ENCODE data around the gene FAM83F. TPM values are rescaled to one million over a fixed set of nuclear protein-coding genes. Genes with fewer than 3 reads are reported as not detected.

FAM83F gene
- total and polyA plus RNA-seq, 10 of the 15 experiments (the other 5 are each of a cell fraction or from before 2014, with no cell fraction given), result 0.01 to 0.05 (median 0.01) TPM; not detected in 7

DNA sequence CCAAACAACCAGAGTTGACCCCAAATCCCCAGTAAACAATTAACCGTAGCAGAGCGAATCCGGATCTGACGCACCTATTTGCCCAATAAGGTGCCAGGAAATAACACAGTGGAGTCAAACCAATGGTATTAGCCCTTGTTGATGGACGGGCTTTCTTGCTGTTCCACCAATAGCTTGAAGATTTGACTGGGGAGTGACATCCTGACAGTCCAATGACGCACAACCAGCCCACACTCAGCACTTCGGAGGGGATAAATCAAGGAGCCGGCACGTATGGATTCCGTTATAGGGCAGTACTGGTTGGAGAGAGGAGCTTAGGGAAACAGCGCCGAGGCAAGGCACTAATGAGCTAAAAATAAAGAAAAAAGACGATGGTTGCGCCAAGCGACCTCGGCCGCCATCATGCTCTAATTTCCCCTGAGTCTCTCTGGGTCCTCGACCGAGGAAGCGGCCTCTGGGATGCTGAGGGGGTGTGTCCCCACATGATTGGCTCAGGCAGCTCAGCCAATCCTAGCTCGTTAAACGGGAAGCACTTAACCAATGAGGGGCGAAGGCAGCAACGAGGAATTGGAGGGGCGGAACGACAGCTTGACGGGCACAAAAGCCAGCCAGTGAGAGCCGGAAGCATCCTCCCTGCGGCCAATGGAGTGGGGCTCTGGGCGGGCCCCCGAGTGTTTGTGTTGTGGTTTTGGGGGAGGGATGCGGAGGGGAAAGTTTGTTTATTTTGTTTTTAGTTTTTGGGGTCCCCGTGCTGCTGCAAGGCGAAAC lies 49.5 kb downstream of the FAM83F start (continued):
- TF ChIP-seq, protein P1, sequence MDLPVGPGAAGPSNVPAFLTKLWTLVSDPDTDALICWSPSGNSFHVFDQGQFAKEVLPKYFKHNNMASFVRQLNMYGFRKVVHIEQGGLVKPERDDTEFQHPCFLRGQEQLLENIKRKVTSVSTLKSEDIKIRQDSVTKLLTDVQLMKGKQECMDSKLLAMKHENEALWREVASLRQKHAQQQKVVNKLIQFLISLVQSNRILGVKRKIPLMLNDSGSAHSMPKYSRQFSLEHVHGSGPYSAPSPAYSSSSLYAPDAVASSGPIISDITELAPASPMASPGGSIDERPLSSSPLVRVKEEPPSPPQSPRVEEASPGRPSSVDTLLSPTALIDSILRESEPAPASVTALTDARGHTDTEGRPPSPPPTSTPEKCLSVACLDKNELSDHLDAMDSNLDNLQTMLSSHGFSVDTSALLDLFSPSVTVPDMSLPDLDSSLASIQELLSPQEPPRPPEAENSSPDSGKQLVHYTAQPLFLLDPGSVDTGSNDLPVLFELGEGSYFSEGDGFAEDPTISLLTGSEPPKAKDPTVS (IDR thresholded peaks at IDR 0.05; ENCODE audit: low read depth, low read length), result no peak
- TF ChIP-seq ZNF217 (IDR thresholded peaks at IDR 0.05) (no peak), NR2C1 (IDR thresholded peaks at IDR 0.05) (no peak; the same call in 1 of the 2 replicates), HDGF (IDR thresholded peaks at IDR 0.05) (peak; percentile 55), BMI1 (IDR thresholded peaks at IDR 0.05; ENCODE audit: borderline replicate concordance) (no peak), TCF7 (IDR thresholded peaks at IDR 0.05; ENCODE audit: borderline replicate concordance) (peak; percentile 40; the same call in 1 of the 2 replicates), EZH2 (IDR thresholded peaks at IDR 0.05; ENCODE audit: borderline replicate concordance, control insufficient read depth, low read depth, low read length) (no peak), SREBF1 (IDR thresholded peaks at IDR 0.05; ENCODE audit: low read length) (no peak), KAT2A (conservative IDR thresholded peaks at IDR 0.05; ENCODE audit: control insufficient read depth, low read depth, low read length) (no peak), ZNF622 (IDR thresholded peaks at IDR 0.05) (no peak), RAD21 (IDR thresholded peaks at IDR 0.05; ENCODE audit: insufficient read depth, low read depth, low read length) (no peak), NR2F1 (conservative IDR thresholded peaks at IDR 0.05) (no peak), NR2C2 (IDR thresholded peaks at IDR 0.05; ENCODE audit: borderline replicate concordance, control insufficient read depth, insufficient read length, low read depth) (no peak), EED (IDR thresholded peaks at IDR 0.05; ENCODE audit: low read depth) (no peak), IRF4 (IDR thresholded peaks at IDR 0.05; ENCODE audit: low read depth, low read length) (0 out of 2 replicates have a peak, but pooled peaks have one; percentile 33), CBFB (IDR thresholded peaks at IDR 0.05; ENCODE audit: low read depth) (peak; percentile 78; the same call in 1 of the 2 replicates)
- TF ChIP-seq, protein P2, sequence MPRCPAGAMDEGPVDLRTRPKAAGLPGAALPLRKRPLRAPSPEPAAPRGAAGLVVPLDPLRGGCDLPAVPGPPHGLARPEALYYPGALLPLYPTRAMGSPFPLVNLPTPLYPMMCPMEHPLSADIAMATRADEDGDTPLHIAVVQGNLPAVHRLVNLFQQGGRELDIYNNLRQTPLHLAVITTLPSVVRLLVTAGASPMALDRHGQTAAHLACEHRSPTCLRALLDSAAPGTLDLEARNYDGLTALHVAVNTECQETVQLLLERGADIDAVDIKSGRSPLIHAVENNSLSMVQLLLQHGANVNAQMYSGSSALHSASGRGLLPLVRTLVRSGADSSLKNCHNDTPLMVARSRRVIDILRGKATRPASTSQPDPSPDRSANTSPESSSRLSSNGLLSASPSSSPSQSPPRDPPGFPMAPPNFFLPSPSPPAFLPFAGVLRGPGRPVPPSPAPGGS (IDR thresholded peaks at IDR 0.05; ENCODE audit: borderline replicate concordance, insufficient read depth, low read depth, low read length, poor library complexity, severe bottlenecking), result no peak
- TF ChIP-seq, protein P3, sequence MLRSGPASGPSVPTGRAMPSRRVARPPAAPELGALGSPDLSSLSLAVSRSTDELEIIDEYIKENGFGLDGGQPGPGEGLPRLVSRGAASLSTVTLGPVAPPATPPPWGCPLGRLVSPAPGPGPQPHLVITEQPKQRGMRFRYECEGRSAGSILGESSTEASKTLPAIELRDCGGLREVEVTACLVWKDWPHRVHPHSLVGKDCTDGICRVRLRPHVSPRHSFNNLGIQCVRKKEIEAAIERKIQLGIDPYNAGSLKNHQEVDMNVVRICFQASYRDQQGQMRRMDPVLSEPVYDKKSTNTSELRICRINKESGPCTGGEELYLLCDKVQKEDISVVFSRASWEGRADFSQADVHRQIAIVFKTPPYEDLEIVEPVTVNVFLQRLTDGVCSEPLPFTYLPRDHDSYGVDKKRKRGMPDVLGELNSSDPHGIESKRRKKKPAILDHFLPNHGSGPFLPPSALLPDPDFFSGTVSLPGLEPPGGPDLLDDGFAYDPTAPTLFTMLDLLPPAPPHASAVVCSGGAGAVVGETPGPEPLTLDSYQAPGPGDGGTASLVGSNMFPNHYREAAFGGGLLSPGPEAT (IDR thresholded peaks at IDR 0.05; ENCODE audit: low read depth), result peak; percentile 93
- TF ChIP-seq, protein P4, sequence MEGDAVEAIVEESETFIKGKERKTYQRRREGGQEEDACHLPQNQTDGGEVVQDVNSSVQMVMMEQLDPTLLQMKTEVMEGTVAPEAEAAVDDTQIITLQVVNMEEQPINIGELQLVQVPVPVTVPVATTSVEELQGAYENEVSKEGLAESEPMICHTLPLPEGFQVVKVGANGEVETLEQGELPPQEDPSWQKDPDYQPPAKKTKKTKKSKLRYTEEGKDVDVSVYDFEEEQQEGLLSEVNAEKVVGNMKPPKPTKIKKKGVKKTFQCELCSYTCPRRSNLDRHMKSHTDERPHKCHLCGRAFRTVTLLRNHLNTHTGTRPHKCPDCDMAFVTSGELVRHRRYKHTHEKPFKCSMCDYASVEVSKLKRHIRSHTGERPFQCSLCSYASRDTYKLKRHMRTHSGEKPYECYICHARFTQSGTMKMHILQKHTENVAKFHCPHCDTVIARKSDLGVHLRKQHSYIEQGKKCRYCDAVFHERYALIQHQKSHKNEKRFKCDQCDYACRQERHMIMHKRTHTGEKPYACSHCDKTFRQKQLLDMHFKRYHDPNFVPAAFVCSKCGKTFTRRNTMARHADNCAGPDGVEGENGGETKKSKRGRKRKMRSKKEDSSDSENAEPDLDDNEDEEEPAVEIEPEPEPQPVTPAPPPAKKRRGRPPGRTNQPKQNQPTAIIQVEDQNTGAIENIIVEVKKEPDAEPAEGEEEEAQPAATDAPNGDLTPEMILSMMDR (IDR thresholded peaks at IDR 0.05 in 2 of 3, conservative IDR thresholded peaks at IDR 0.05 in 1 of 3; ENCODE audit: control insufficient read depth in 2 of 3, extremely low read depth in 1 of 3, insufficient read depth in 1 of 3, low read depth in 3 of 3, low read length in 3 of 3), result no peak
- TF ChIP-seq, protein P5, sequence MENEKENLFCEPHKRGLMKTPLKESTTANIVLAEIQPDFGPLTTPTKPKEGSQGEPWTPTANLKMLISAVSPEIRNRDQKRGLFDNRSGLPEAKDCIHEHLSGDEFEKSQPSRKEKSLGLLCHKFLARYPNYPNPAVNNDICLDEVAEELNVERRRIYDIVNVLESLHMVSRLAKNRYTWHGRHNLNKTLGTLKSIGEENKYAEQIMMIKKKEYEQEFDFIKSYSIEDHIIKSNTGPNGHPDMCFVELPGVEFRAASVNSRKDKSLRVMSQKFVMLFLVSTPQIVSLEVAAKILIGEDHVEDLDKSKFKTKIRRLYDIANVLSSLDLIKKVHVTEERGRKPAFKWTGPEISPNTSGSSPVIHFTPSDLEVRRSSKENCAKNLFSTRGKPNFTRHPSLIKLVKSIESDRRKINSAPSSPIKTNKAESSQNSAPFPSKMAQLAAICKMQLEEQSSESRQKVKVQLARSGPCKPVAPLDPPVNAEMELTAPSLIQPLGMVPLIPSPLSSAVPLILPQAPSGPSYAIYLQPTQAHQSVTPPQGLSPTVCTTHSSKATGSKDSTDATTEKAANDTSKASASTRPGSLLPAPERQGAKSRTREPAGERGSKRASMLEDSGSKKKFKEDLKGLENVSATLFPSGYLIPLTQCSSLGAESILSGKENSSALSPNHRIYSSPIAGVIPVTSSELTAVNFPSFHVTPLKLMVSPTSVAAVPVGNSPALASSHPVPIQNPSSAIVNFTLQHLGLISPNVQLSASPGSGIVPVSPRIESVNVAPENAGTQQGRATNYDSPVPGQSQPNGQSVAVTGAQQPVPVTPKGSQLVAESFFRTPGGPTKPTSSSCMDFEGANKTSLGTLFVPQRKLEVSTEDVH (IDR thresholded peaks at IDR 0.05; ENCODE audit: low read depth, partially characterized antibody), result no peak

All from GM12878 (cell line).